CD4-positive, alpha-beta T cell (primary cell): ENCODE data around the gene OR9A2. TPM values are rescaled to one million over a fixed set of nuclear protein-coding genes. Genes with fewer than 3 reads are reported as not detected.

ENCODE experiments used
- ATAC-seq: fragments of 200-7000 bp; cut with Tn5 transposase; one replicate; pipeline ENCODE4 v1.10.0; 2022; ENCODE audit warnings: mild to moderate bottlenecking; ENCODE audit not compliant: poor library complexity
- CTCF ChIA-PET: fragments of 350-600 bp; sonication (Branson Sonifier 250); formaldehyde crosslinking; loops from one replicate; lab custom pipeline; 2021; ENCODE audit warnings: antibody characterized with exemption, inconsistent platforms; lab: Charles Lee
- POLR2A ChIA-PET: fragments of 350-600 bp; sonication (Branson Sonifier 250); formaldehyde crosslinking; loops from one replicate; lab custom pipeline; 2021; ENCODE audit warnings: antibody characterized with exemption, inconsistent platforms; lab: Charles Lee
- DNase-seq, 14 experiments: peaks; one replicate each; pipeline ENCODE4 v3.0.0-alpha.2; 2013 to 2020; ENCODE audit warnings: mixed read lengths in 2 of 14
- H3K27ac ChIP-seq, 2 donors: one replicate each; pipeline versions ENCODE4 v1.5.1 to v1.7.0; 2013; ENCODE audit warnings: low read length in 2 of 2, low read depth in 1 of 2, mild to moderate bottlenecking in 1 of 2
- H3K27me3 ChIP-seq, 2 experiments: 1 replicate in 1 of 2; 2 replicates in 1 of 2; pipeline versions ENCODE4 v1.6.1 to v1.7.0; 2013; ENCODE audit warnings: low read length in 2 of 2, control low read depth in 1 of 2, mild to moderate bottlenecking in 1 of 2, moderate library complexity in 1 of 2; ENCODE audit not compliant: insufficient read depth in 2 of 2, control insufficient read depth in 1 of 2
- H3K36me3 ChIP-seq: one replicate; pipeline ENCODE4 v1.6.1; 2013; ENCODE audit warnings: low read length, control low read depth; ENCODE audit not compliant: insufficient read depth
- H3K4me1 ChIP-seq: one replicate; pipeline ENCODE4 v1.6.1; 2013; ENCODE audit warnings: low read length, control low read depth; ENCODE audit not compliant: insufficient read depth
- H3K4me3 ChIP-seq: one replicate; pipeline ENCODE4 v1.5.1; 2013; ENCODE audit warnings: mild to moderate bottlenecking, low read length, moderate library complexity
- H3K9me3 ChIP-seq, 2 experiments: 1 replicate in 1 of 2; 2 replicates in 1 of 2; pipeline versions ENCODE4 v1.6.1 to v1.7.0; 2013; ENCODE audit warnings: low read length in 2 of 2, mild to moderate bottlenecking in 2 of 2, control low read depth in 1 of 2, moderate library complexity in 1 of 2; ENCODE audit not compliant: control insufficient read depth in 1 of 2, insufficient read depth in 1 of 2
- H3K27ac Mint-ChIP-seq: one replicate; pipeline ENCODE4 v1.8.0; 2020; ENCODE audit warnings: mixed read lengths
- H3K27me3 Mint-ChIP-seq: one replicate; pipeline ENCODE4 v1.8.0; 2021; ENCODE audit warnings: mixed read lengths
- H3K36me3 Mint-ChIP-seq: one replicate; pipeline ENCODE4 v1.8.0; 2021; ENCODE audit warnings: low read depth, mixed read lengths
- H3K4me1 Mint-ChIP-seq: one replicate; pipeline ENCODE4 v1.8.0; 2021; ENCODE audit warnings: low read depth, mixed read lengths
- H3K4me3 Mint-ChIP-seq: one replicate; pipeline ENCODE4 v1.8.0; 2020; ENCODE audit warnings: mild to moderate bottlenecking, mixed read lengths
- H3K9me3 Mint-ChIP-seq: one replicate; pipeline ENCODE4 v1.8.0; 2020; ENCODE audit warnings: mixed read lengths
- intact Hi-C, 2 experiments: fragments of 100-400 bp; cut with DNase I in 1 of 2; cut with micrococcal nuclease in 1 of 2; formaldehyde crosslinking; loops; one replicate each; pipeline versions ENCODE4 v1.15.1 to v1.9.0; 2023 to 2025; cut with DNase I, micrococcal nuclease
- total RNA-seq, 174 experiments: library from RNA in 2 of 174; stranded (reverse) in 2 of 174; gene quantifications; one replicate each; pipeline ENCODE4 v1.2.3 and lab custom pipeline; 2021 to 2026
- TF ChIP-seq, protein P1 (sequence below): fragments of 200-600 bp; IDR thresholded peaks from one replicate; pipeline ENCODE4 v1.8.0; 2022; ENCODE audit warnings: antibody characterized with exemption, mild to moderate bottlenecking

The OR9A2 gene
- total RNA-seq, 2 experiments from 2014 or later = not detected

GRCh38 chr7:143025371-143025770, 1.6 kb downstream of the OR9A2 start:
- intact Hi-C loops = no loop called here
- CTCF ChIA-PET = no interaction called here

GRCh38 chr7:143023047-143023446, 3.9 kb downstream of the OR9A2 start:
- H3K4me1 Mint-ChIP-seq = no peaks in the 10 kb centered on the region
- H3K27me3 Mint-ChIP-seq = peaks cover 28% of the 10 kb centered on the region
- H3K36me3 Mint-ChIP-seq = no peaks in the 10 kb centered on the region
- TF ChIP-seq, protein P1, sequence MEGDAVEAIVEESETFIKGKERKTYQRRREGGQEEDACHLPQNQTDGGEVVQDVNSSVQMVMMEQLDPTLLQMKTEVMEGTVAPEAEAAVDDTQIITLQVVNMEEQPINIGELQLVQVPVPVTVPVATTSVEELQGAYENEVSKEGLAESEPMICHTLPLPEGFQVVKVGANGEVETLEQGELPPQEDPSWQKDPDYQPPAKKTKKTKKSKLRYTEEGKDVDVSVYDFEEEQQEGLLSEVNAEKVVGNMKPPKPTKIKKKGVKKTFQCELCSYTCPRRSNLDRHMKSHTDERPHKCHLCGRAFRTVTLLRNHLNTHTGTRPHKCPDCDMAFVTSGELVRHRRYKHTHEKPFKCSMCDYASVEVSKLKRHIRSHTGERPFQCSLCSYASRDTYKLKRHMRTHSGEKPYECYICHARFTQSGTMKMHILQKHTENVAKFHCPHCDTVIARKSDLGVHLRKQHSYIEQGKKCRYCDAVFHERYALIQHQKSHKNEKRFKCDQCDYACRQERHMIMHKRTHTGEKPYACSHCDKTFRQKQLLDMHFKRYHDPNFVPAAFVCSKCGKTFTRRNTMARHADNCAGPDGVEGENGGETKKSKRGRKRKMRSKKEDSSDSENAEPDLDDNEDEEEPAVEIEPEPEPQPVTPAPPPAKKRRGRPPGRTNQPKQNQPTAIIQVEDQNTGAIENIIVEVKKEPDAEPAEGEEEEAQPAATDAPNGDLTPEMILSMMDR = no peak
- Histone ChIP-seq H3K36me3 (no peaks in the 10 kb centered on the region), H3K27me3 (no peaks in the 10 kb centered on the region), H3K9me3 (no peaks in the 10 kb centered on the region), H3K4me1 (no peaks in the 10 kb centered on the region), H3K27ac (no peak overlapping the region), H3K4me3 (no peak overlapping the region)
- ATAC-seq (no peak), DNase-seq (no peak)
- H3K4me3 Mint-ChIP-seq = no peak overlapping the region
- H3K9me3 Mint-ChIP-seq = peaks cover 2% of the 10 kb centered on the region
- POLR2A ChIA-PET = no interaction called here
- CTCF ChIA-PET = interaction anchor here (0.7 to 0.8 kb wide), 2 partner anchors 15 to 20 kb away, joined by 3 to 5 read pairs; no protein-coding TSS in a partner anchor
- H3K27ac Mint-ChIP-seq = no peak overlapping the region
- intact Hi-C loops = no loop called here

More at GRCh38 chr7:143025371-143025770, 1.6 kb downstream of the OR9A2 start:
- Histone ChIP-seq H3K27ac (no peak overlapping the region), H3K36me3 (no peaks in the 10 kb centered on the region), H3K4me1 (no peaks in the 10 kb centered on the region), H3K27me3 (peaks cover 4 to 14% of the 10 kb centered on the region in 2 experiments), H3K9me3 (no peaks in the 10 kb centered on the region), H3K4me3 (no peak overlapping the region)
- no peak overlapping the region for H3K4me3 Mint-ChIP-seq
- no peak for ATAC-seq
- no peaks in the 10 kb centered on the region for H3K4me1 Mint-ChIP-seq
- H3K27me3 Mint-ChIP-seq = peaks cover 38% of the 10 kb centered on the region
- H3K36me3 Mint-ChIP-seq = no peaks in the 10 kb centered on the region
- TF ChIP-seq, protein P1 = no peak
- DNase-seq = no peak
- H3K9me3 Mint-ChIP-seq = no peaks in the 10 kb centered on the region
- POLR2A ChIA-PET = no interaction called here
- no peak overlapping the region for H3K27ac Mint-ChIP-seq

- H3K4me3 ChIP-seq = no peak overlapping the region
- no peaks in the 10 kb centered on the region for H3K36me3 ChIP-seq
- intact Hi-C loops = no loop called here
- DNase-seq (no peak), ATAC-seq (no peak)
- Mint-ChIP-seq H3K27me3 (peaks cover 16% of the 10 kb centered on the region), H3K36me3 (no peaks in the 10 kb centered on the region), H3K4me1 (no peaks in the 10 kb centered on the region), H3K27ac (no peak overlapping the region), H3K4me3 (no peak overlapping the region), H3K9me3 (peaks cover 2% of the 10 kb centered on the region)
- ChIA-PET POLR2A (no interaction called here), CTCF (interaction anchor here (0.8 to 2.5 kb wide), 3 partner anchors 10 to 196 kb away, joined by 3 to 13 read pairs (median 4); no protein-coding TSS in a partner anchor)
- H3K9me3 ChIP-seq = no peaks in the 10 kb centered on the region
- H3K27me3 ChIP-seq = peaks cover 0 to 12% of the 10 kb centered on the region in 2 experiments
- TF ChIP-seq, protein P1 = no peak
- no peaks in the 10 kb centered on the region for H3K4me1 ChIP-seq
- no peak overlapping the region for H3K27ac ChIP-seq
Measured at GRCh38 chr7:143018931-143019330, 8.0 kb downstream of the OR9A2 start.
